BE2C (cell line): ENCODE results near the gene MYO10.

Source experiments
- DNase-seq: peaks from one replicate; pipeline ENCODE4 v3.0.0-alpha.2; 2020
- H3K27me3 ChIP-seq: fragments of 250-450 bp; sonication (Bioruptor Pico); 2 replicates; pipeline ENCODE4 v1.5.1; 2020; ENCODE audit warnings: mild to moderate bottlenecking
- H3K36me3 ChIP-seq: fragments of 250-450 bp; sonication (Bioruptor Pico); 2 replicates; pipeline ENCODE4 v1.5.1; 2020; ENCODE audit warnings: mild to moderate bottlenecking
- H3K4me1 ChIP-seq: fragments of 250-450 bp; sonication (Bioruptor Pico); 2 replicates; pipeline ENCODE4 v1.5.1; 2020
- H3K4me3 ChIP-seq: 2 replicates; pipeline ENCODE4 v1.5.1; 2011; ENCODE audit warnings: low read depth, low read length
- H3K9me3 ChIP-seq: fragments of 250-450 bp; sonication (Bioruptor Pico); 2 replicates; pipeline ENCODE4 v1.5.1; 2020
- TF ChIP-seq, protein P1 (sequence below): IDR thresholded peaks from 2 replicates; pipeline ENCODE4 v1.5.1; 2012; ENCODE audit warnings: mild to moderate bottlenecking, low read depth, low read length

Gene MYO10

GRCh38 chr5:16965581-16965980 lies 29.5 kb upstream of the MYO10 start:
- DNase-seq = no peak
- no peaks in the 10 kb centered on the region for H3K36me3 ChIP-seq

DNA sequence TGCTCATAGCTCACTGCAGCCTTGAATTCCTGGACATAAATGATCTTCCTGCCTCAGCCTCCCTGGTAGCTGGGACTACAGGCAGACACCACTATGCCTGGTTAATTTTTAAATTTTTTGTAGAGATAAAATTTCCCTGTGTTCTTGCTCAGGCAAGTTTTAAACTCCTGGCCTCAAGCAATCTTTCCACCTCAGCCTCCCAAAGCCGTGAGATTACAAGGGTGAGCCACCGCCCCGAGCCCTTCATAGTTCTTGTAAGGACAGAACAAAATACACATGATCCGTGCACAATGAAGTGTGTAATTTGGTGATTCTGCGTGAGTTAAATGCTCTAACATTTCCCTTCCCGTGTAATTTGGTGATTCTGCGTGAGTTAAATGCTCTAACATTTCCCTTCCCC lies 27.7 kb upstream of the MYO10 start:
- no peak for DNase-seq
- TF ChIP-seq, protein P1, sequence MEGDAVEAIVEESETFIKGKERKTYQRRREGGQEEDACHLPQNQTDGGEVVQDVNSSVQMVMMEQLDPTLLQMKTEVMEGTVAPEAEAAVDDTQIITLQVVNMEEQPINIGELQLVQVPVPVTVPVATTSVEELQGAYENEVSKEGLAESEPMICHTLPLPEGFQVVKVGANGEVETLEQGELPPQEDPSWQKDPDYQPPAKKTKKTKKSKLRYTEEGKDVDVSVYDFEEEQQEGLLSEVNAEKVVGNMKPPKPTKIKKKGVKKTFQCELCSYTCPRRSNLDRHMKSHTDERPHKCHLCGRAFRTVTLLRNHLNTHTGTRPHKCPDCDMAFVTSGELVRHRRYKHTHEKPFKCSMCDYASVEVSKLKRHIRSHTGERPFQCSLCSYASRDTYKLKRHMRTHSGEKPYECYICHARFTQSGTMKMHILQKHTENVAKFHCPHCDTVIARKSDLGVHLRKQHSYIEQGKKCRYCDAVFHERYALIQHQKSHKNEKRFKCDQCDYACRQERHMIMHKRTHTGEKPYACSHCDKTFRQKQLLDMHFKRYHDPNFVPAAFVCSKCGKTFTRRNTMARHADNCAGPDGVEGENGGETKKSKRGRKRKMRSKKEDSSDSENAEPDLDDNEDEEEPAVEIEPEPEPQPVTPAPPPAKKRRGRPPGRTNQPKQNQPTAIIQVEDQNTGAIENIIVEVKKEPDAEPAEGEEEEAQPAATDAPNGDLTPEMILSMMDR = no peak

More at GRCh38 chr5:16965581-16965980, 29.5 kb upstream of the MYO10 start:
- Histone ChIP-seq H3K9me3 (no peaks in the 10 kb centered on the region), H3K4me1 (no peaks in the 10 kb centered on the region), H3K4me3 (no peak overlapping the region), H3K27me3 (no peaks in the 10 kb centered on the region)
- TF ChIP-seq, protein P1 = no peak

GRCh38 chr5:16961131-16961530 lies 25.0 kb upstream of the MYO10 start:
- TF ChIP-seq, protein P1 = no peak
- Histone ChIP-seq H3K27me3 (no peaks in the 10 kb centered on the region), H3K4me1 (no peaks in the 10 kb centered on the region), H3K9me3 (no peaks in the 10 kb centered on the region), H3K4me3 (no peak overlapping the region), H3K36me3 (no peaks in the 10 kb centered on the region)
- no peak for DNase-seq

More for the DNA sequence above, 27.7 kb upstream of the MYO10 start:
- H3K4me3 ChIP-seq = no peak overlapping the region
- no peaks in the 10 kb centered on the region for H3K36me3 ChIP-seq
- no peaks in the 10 kb centered on the region for H3K27me3 ChIP-seq
- no peaks in the 10 kb centered on the region for H3K9me3 ChIP-seq
- no peaks in the 10 kb centered on the region for H3K4me1 ChIP-seq

GRCh38 chr5:16957304-16958196 lies 21.5 kb upstream of the MYO10 start:
- TF ChIP-seq, protein P1 = no peak
- no peaks in the 10 kb centered on the region for H3K36me3 ChIP-seq
- no peaks in the 10 kb centered on the region; the same call in 1 of the 2 replicates for H3K27me3 ChIP-seq
- H3K4me3 ChIP-seq = no peak overlapping the region
- H3K9me3 ChIP-seq = no peaks in the 10 kb centered on the region
- DNase-seq = no peak
- H3K4me1 ChIP-seq = no peaks in the 10 kb centered on the region

DNA sequence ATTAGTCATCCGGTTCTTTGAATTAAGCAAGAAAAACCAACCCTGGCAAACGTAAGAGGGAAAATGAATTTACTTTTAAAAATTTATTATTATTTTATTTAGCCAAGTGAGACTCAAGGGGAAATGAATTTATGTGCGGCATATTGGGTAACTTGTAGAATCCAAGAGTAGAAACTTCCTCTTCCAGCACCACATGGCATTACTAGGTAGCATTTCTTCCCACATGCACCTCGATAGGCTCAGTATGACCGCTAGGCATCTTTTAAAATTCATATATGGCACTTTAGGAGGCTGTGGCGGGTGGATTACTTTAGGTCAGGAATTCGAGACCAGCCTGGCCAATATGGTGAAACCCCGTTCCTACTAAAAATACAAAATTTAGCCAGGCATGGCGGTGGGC lies 17.6 kb upstream of the MYO10 start:
- H3K36me3 ChIP-seq = no peaks in the 10 kb centered on the region
- TF ChIP-seq, protein P1 = no peak
- H3K9me3 ChIP-seq = no peaks in the 10 kb centered on the region
- no peaks in the 10 kb centered on the region for H3K4me1 ChIP-seq
- H3K4me3 ChIP-seq = no peak overlapping the region
- no peak for DNase-seq
- no peaks in the 10 kb centered on the region; the same call in 1 of the 2 replicates for H3K27me3 ChIP-seq
